ENCODE results near the gene SPON1. TPM values are rescaled to one million over a fixed set of nuclear protein-coding genes. Genes with fewer than 3 reads are reported as not detected.
"Not testable (repeated sequence)": the region's sequence is repeated elsewhere in the genome, so short reads cannot be mapped to it uniquely, and the experiment has no call there.

The SPON1 gene
- total RNA-seq, 1 donor from 2014 or later: 0.76 TPM

- intact Hi-C loops (cut with micrococcal nuclease): loop anchor here (1.0 to 5.0 kb wide), 7 partner anchors 73 to 798 kb away; partner anchors contain the start of gene BMAL1
These were observed 112.9 kb downstream of the SPON1 start for GRCh38 chr11:14075118-14076078.

DNA sequence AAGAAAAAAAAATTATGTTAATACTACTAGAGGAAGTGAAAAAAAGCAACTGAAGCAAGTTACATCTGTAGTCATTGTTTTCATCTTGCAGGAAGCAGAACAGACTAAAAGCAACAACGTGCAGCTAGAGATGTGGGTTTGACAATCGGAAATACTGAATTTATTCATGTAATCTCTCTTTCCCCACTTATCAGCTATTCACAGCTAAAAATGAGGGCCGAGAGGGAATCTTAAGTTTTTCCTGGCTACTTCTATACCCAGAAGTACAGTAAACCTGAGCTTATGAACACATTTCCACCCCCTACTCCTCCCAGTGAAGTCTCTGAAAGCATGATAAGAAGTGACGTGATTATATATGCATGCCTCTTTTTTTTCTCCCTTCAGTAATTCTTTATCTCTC, 116.5 kb downstream of the SPON1 start:
- intact Hi-C loops (cut with micrococcal nuclease): loop anchor here (5.0 kb wide), 4 partner anchors 122 to 802 kb away; partner anchors contain the start of gene BMAL1

DNA sequence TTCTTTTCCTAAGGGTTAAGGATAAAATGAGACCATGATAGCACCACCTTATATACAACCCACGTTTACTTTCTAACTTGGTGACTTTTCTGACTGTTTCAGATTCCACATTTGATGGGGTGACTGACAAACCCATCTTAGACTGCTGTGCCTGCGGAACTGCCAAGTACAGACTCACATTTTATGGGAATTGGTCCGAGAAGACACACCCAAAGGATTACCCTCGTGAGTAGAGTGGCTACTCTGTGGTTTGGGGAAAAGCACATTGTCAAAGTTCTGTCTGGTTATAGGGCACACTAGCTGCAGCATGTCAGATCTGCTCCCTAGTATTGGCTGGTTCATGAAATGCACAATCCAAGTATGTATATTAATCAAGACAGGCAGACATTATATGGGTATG, 117.3 kb downstream of the SPON1 start:
- intact Hi-C loops (cut with micrococcal nuclease): loop anchor here (5.0 kb wide), 4 partner anchors 122 to 802 kb away; partner anchors contain the start of gene BMAL1

- intact Hi-C loops (cut with micrococcal nuclease): no loop called here
These were observed 119.2 kb downstream of the SPON1 start for GRCh38 chr11:14081581-14082231.

- intact Hi-C loops (cut with micrococcal nuclease): no loop called here
These were observed 119.8 kb downstream of the SPON1 start for GRCh38 chr11:14082338-14082737.

- intact Hi-C loops (cut with micrococcal nuclease): not testable (repeated sequence)
These were observed 126.3 kb downstream of the SPON1 start for GRCh38 chr11:14088861-14089260.

- intact Hi-C loops (cut with micrococcal nuclease): no loop called here
These were observed 127.4 kb downstream of the SPON1 start for GRCh38 chr11:14089690-14090462.

- intact Hi-C loops (cut with micrococcal nuclease): not testable (repeated sequence)
These were observed 128.1 kb downstream of the SPON1 start for GRCh38 chr11:14090631-14091030.

- intact Hi-C loops (cut with micrococcal nuclease): no loop called here
These were observed 130.5 kb downstream of the SPON1 start for GRCh38 chr11:14093065-14093464.

DNA sequence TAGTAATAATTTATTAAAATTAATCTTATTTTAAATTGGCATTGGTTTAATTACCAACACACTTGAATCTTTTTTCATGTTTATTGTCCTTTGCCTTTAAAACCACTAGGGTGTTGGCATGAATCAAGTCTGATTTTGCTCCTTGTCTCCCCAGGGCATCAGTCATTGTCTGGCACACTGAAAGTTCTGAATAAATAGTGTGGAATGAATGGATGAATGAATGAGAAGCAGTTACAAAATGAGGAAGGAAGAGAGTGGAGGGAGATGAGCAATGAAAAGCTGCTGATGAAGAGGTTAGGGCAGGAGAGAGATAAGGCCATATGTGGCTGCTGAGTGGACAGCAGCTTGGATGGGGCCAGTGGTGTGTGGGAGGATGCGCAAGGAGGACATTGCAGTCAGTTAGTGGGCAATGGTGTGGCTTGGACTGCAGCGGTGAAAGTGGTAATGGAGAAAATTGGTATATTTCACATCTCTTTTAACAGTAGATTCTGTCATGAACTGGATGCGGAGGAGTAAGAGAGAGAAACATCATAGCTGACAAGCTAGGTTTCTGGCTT, 132.0 kb downstream of the SPON1 start:
- intact Hi-C loops (cut with micrococcal nuclease): no loop called here

DNA sequence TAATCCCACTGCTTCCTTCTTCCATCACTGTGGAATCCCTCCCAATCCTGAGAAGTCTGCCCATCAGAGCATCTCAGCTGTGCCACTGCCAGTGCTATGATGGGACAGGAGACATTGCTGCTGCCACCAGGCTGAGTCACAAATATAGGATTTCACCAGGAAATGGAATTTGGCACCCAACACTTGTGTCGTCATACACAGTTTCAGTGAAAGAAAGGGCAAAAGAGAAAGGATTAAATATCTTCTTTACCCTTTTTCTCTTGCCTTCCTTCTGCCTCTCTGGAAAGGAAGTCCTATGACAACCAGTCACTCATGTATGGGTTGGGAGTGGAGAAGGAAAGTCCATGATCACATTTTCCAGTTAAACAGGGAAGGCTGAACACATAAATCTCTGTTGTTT, 133.4 kb downstream of the SPON1 start:
- intact Hi-C loops (cut with micrococcal nuclease): no loop called here

DNA sequence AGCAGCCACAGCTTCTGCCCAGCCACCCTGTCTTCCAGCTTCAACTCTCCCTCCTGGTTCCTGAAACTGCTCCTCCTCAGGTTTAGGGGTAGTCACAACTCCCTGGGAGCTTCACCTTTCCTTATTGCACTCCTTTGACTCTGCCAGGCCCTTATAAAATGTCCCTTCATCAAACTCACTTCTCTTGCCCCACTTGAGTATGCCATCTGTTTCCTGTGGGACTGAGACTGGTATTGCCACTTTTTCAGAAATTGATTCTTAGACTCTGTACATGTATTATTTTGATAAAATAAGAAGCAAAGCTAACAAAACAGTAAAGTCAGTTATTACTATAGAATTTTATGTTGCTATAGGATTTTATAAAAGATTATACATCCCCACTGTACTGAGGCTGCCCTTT, 134.1 kb downstream of the SPON1 start:
- intact Hi-C loops (cut with micrococcal nuclease): no loop called here

DNA sequence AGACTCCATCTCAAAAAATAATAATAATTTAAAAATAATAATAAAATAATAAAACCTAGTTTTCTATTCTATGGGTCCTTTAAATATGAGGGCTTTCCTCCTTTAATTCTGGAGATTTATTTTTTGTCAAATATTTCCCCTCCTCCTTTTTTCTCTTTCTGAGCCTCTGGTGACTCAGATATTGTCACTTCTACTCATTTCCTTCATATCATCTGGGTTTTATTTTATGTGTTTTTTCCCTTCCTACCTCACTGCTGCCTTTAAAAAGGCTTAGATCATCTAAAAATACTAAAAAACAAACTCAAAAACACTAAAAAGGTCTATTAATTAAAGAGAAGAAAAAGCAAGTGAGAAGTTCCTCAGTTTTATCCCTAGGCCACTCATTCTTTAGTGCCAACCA, 138.9 kb downstream of the SPON1 start:
- intact Hi-C loops (cut with micrococcal nuclease): no loop called here

- intact Hi-C loops (cut with micrococcal nuclease): no loop called here
These were observed 140.2 kb downstream of the SPON1 start for GRCh38 chr11:14102766-14103165.

DNA sequence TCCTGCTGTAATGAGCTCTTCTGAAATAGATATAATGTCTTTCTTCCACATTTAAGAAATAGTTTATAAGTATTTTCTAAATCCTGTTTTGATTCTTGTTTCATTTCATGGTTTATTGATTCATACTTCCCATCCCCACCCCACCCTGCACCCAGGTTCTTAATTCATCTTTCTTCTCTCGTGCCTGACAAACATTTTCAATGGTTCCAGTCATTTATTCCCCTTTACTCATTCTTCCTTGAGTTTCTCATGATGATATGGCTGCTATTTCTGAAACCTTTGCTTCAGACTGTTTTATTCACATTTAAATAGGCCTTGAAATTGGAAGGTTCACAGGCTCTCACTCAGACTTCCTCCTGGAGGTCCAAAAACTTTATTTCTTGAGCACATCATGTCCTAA, 142.9 kb downstream of the SPON1 start:
- intact Hi-C loops (cut with micrococcal nuclease): no loop called here

DNA sequence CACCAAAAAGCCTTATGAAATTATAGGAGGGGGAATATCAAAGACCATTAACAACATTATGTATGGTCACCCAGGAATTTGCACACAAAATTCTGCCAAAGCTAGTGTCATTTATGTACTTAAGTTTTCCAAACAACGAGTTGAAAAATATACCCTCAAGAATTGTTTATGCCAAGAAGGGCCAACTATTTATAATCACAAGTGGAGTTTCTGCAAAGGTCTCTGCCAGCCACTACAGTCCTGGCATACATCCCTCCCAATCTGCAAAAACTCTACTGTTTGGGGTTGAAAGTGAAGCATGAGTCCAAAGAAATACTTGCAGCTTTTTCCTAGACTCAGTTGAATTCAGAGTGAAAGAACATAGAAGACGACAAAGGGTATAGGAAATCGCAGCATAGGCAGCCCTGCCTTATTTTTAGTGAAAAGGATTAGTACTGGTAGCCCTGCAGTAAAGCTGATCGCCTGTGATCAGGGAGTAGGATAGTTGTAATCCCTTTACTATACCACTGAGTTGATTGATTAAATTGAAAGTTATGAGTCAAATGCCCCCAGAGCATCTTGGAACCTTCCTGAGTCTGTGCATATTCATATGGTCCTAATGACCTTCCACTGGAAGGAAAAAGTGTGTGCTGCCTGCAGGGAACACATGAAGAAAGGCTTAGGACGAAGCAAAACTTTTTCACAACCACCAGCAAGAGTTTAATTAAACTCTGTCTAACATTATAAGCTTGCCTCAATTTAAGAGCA, 144.0 kb downstream of the SPON1 start:
- intact Hi-C loops (cut with micrococcal nuclease): no loop called here

DNA sequence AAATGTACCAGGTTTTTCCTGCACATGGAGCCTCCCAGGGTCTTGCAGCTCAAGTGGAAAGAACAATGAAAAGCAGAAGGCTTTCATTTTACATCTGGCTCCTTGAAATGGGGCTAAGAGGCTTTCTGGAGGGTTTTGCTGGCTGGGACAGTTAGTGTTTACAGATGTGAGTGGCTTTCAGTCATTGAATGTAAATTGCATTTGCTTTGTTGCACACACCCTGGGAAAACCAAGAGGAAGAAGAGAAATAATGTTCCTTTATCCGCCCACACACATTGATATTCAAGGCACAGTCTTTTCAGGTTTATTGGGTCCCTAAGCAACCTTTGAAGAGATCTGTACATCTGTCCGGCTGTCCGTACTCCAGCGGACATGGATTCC, 144.5 kb downstream of the SPON1 start:
- intact Hi-C loops (cut with micrococcal nuclease): no loop called here

GRCh38 chr11:14109742-14110141, 147.2 kb downstream of the SPON1 start:
- intact Hi-C loops (cut with micrococcal nuclease): no loop called here

- intact Hi-C loops (cut with micrococcal nuclease): no loop called here
These were observed 148.1 kb downstream of the SPON1 start for GRCh38 chr11:14110629-14111028.

DNA sequence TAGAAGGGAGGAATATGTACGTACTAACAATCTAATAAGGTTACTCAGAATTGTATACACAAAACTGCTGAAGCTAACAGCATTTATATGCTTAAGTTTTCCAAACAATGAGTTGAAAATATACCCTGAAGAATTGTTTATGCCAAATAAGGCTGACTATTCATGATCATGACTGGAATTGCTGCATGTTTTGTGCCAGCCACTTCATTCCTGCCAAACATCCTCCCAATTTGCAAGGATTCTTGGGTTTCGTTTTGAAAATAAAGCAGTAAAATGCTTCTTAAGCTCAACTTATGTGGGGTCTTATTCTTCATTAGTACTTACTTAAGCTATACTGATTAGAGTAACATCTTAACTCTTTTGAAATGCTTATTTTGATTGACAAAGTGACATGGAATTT, 149.0 kb downstream of the SPON1 start:
- intact Hi-C loops (cut with micrococcal nuclease): no loop called here

DNA sequence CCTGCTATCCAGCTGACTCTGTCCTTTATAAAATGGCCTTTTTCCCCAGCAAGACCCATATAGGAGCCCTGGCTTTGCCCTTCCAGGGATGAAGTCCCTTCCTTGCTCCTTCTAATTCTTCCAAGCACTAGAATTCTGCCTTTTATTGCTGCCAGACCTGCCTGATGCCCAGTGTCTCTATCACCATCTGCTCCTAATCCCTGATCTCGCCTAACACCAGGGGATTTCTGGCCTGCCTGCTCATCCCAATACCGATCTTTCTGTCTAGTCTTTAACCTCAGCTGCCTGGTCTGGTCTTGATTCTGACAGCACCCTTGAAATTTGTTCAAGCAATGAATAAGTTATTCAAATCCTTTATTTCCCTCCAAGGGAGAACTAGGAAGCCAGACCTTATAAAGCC, 150.2 kb downstream of the SPON1 start:
- intact Hi-C loops (cut with micrococcal nuclease): no loop called here

All from T-helper 1 cell treated with Interleukin-12 subunit alpha and Interleukin-12 subunit beta and Interleukin-4 antibody, amounts not matched to agents 30 ng/mL and 1 ng/mL, for 36 hours (primary cell).